GM23248 (cell line): ENCODE data around the gene CHRND. TPM values are rescaled to one million over a fixed set of nuclear protein-coding genes. Genes with fewer than 3 reads are reported as not detected.

Experiments
- DNase-seq: peaks from one replicate; pipeline ENCODE4 v3.0.0-alpha.2; 2015
- H2AFZ ChIP-seq: fragments of 200-600 bp; sonication (generic); 2 replicates; pipeline ENCODE4 v1.6.1; 2016; ENCODE audit warnings: antibody characterized with exemption
- H3F3A ChIP-seq: fragments of 200-600 bp; sonication (generic); 2 replicates; pipeline ENCODE4 v1.6.1; 2016; ENCODE audit warnings: mild to moderate bottlenecking, antibody characterized with exemption, mixed run types; ENCODE audit not compliant: insufficient read depth
- H3K27ac ChIP-seq: fragments of 200-600 bp; sonication (generic); 2 replicates; pipeline ENCODE4 v1.5.1; 2016; ENCODE audit warnings: mild to moderate bottlenecking
- H3K27me3 ChIP-seq: fragments of 200-600 bp; sonication (generic); replicated peaks from 2 replicates; pipeline ENCODE4 v1.6.1; 2016; ENCODE audit warnings: mild to moderate bottlenecking; ENCODE audit not compliant: insufficient read depth
- H3K36me3 ChIP-seq: fragments of 200-600 bp; sonication (generic); 2 replicates; pipeline ENCODE4 v1.6.1; 2016; ENCODE audit warnings: low read depth, mild to moderate bottlenecking
- H3K4me1 ChIP-seq: fragments of 200-600 bp; sonication (generic); 2 replicates; pipeline ENCODE4 v1.6.1; 2016; ENCODE audit warnings: mild to moderate bottlenecking; ENCODE audit not compliant: insufficient read depth
- H3K4me2 ChIP-seq: fragments of 200-600 bp; sonication (generic); one replicate; pipeline ENCODE4 v1.6.1; 2016; ENCODE audit warnings: mild to moderate bottlenecking; ENCODE audit not compliant: unreplicated experiment
- H3K4me3 ChIP-seq: fragments of 200-600 bp; sonication (generic); 2 replicates; pipeline ENCODE4 v1.5.1; 2016; ENCODE audit warnings: mild to moderate bottlenecking
- H3K79me2 ChIP-seq: fragments of 200-600 bp; sonication (generic); 2 replicates; pipeline ENCODE4 v1.6.1; 2016; ENCODE audit warnings: mild to moderate bottlenecking; ENCODE audit not compliant: insufficient read depth
- H3K9ac ChIP-seq: fragments of 200-600 bp; sonication (generic); 2 replicates; pipeline ENCODE4 v1.6.1; 2016; ENCODE audit warnings: mild to moderate bottlenecking
- H3K9me2 ChIP-seq: fragments of 200-600 bp; sonication (generic); 2 replicates; pipeline ENCODE4 v1.6.1; 2016; ENCODE audit warnings: mixed run types, mild to moderate bottlenecking, moderate library complexity; ENCODE audit not compliant: insufficient read depth
- H3K9me3 ChIP-seq: fragments of 200-600 bp; sonication (generic); one replicate; pipeline ENCODE4 v1.6.1; 2017; ENCODE audit warnings: low read depth
- H4K20me1 ChIP-seq: fragments of 200-600 bp; sonication (generic); 2 replicates; pipeline ENCODE4 v1.6.0; 2016; ENCODE audit not compliant: insufficient read depth
- EZH2 ChIP-seq: fragments of 200-600 bp; sonication (generic); IDR thresholded peaks from 2 replicates; pipeline ENCODE4 v1.6.1; 2018; ENCODE audit warnings: antibody characterized with exemption, mild to moderate bottlenecking; ENCODE audit not compliant: insufficient read depth, poor library complexity, severe bottlenecking
- EZH2phosphoT487 ChIP-seq: fragments of 200-600 bp; sonication (generic); IDR thresholded peaks from 2 replicates; pipeline ENCODE4 v1.6.1; 2018; ENCODE audit warnings: antibody characterized with exemption, moderate library complexity, mild to moderate bottlenecking, low read depth; ENCODE audit not compliant: insufficient read depth
- WGBS, 2 experiments: methylation state at CpG; one replicate each; pipeline ENCODE4 v1.1.6; 2015 to 2017; ENCODE audit warnings: low lambda C conversion rate in 2 of 2, low coverage in 1 of 2; ENCODE audit errors: missing lambda C conversion rate in 2 of 2; 5-methylcytosine and 5-hydroxymethylcytosine counted together
- in situ Hi-C: fragments of 300-500 bp; cut with MboI; formaldehyde crosslinking; loops from 2 replicates; pipeline ENCODE4 v1.15.0; 2020
- polyA plus RNA-seq: library from polyadenylated mRNA; unstranded; fragments of >200 nt; fragmentation: Nextera tagmentation; extraction: Ambion mirVana; gene quantifications from 2 replicates; pipeline ENCODE4 v1.2.1, GENCODE V29; 2016
- total RNA-seq: library from RNA; depleted of rRNA; stranded (reverse); fragments of >200 nt; shearing (Covaris generic); gene quantifications from 2 replicates; pipeline ENCODE4 v1.2.3, GENCODE V29; 2014

CHRND gene
- total and polyA plus RNA-seq, 2 experiments from 2014 or later = not detected

DNA sequence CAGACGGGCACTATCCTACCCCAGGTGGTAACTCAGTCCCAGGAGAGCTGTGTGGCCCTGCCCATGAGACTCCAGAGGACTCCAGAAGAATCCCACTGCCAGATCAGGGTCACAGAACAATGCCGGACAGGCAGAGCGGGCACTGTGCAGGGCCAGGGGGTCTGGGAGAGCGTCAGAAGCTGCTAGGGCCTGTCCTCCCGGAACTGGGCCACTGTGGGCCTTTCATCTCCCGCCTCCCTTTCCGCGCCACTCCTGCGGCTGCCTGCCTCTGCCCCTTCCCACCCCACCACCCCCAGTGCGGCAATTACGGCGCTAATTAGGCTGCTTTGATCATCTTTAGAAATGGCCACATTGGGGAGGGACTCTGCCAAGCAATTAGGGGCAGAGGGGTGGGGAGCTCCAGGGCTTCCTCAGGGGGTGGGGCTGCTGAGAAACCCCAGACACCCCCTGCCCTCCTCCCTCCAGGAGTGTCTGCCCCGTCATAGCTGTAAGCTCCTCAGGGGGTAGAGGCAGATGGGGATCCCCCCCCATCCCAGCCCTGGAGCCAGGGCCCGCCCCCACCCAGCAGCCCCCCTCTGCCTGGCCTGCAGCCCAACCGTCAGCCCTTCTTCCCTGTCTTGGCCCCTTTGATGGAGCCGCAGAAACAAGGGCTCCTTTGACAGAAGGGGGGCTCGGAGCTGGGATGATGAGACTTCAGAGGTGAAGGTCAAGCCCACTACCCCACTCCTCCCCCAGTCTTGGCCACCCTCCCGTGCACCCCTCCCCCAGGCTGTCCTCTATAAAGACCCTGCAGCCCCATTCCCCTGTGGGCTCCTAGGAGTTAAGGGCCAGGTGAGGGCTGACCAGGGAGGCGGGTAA is 6.2 kb upstream of the CHRND start, which contains the start of gene PRSS56:
Gene PRSS56 (plus strand): TSS at position 808 of the 858 bp plus-strand sequence. CDS start 211 bp downstream, outside the sequence.
- H3K9me2 ChIP-seq = no peaks in the 10 kb centered on the region
- H3F3A ChIP-seq = no peaks in the 10 kb centered on the region
- H3K36me3 ChIP-seq = no peaks in the 10 kb centered on the region
- no peak within 1 kb of the TSS for H3K4me3 ChIP-seq
- peaks cover 65% of the 10 kb centered on the region for H3K27me3 ChIP-seq
- no peak within 1 kb of the TSS for H3K4me2 ChIP-seq
- in situ Hi-C loops = no loop called here
- 14 to 22% methylated on average over 14 to 19 of the region's 19 CpGs for WGBS, 2 experiments
- no peaks in the 10 kb centered on the region for H3K9me3 ChIP-seq
- H3K79me2 ChIP-seq = no peaks in the 10 kb centered on the region
- H2AFZ ChIP-seq = no peak within 1 kb of the TSS
- TF ChIP-seq EZH2phosphoT487 = no peak
- TF ChIP-seq EZH2 = no peak
- no peaks in the 10 kb centered on the region for H4K20me1 ChIP-seq
- no peaks in the 10 kb centered on the region for H3K4me1 ChIP-seq
- no peak within 1 kb of the TSS for H3K9ac ChIP-seq
- no peak within 1 kb of the TSS for H3K27ac ChIP-seq
- no peak for DNase-seq

DNA sequence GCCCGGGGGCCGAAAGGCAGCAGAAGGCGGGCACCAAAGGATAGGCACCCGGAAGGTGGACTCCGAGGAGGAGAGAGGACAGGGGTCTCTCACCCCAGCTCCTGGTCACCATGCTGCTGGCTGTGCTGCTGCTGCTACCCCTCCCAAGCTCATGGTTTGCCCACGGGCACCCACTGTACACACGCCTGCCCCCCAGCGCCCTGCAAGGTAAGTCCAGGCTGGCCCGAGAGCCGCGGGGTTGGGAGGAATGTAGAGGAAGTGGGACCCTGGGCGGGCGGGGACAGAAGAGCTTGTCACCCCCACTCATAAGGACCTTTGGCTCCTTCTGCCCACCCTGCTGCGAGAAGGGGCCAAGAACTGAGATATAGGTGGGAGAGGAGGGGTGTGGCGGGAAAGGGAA is 5.5 kb upstream of the CHRND start:
- Histone ChIP-seq H3K36me3 (no peaks in the 10 kb centered on the region), H3K9ac (no peak overlapping the region), H3K9me3 (no peaks in the 10 kb centered on the region), H4K20me1 (no peaks in the 10 kb centered on the region), H3K4me2 (no peak overlapping the region), H3F3A (no peaks in the 10 kb centered on the region), H2AFZ (no peak overlapping the region), H3K27ac (no peak overlapping the region), H3K27me3 (peaks cover 60% of the 10 kb centered on the region), H3K79me2 (no peaks in the 10 kb centered on the region), H3K4me1 (no peaks in the 10 kb centered on the region), H3K4me3 (no peak overlapping the region), H3K9me2 (no peaks in the 10 kb centered on the region)
- in situ Hi-C loops = no loop called here
- DNase-seq = no peak
- TF ChIP-seq EZH2phosphoT487 = no peak
- TF ChIP-seq EZH2 = no peak
- WGBS, 2 experiments = 53 to 65% methylated on average over 15 of the region's 15 CpGs

DNA sequence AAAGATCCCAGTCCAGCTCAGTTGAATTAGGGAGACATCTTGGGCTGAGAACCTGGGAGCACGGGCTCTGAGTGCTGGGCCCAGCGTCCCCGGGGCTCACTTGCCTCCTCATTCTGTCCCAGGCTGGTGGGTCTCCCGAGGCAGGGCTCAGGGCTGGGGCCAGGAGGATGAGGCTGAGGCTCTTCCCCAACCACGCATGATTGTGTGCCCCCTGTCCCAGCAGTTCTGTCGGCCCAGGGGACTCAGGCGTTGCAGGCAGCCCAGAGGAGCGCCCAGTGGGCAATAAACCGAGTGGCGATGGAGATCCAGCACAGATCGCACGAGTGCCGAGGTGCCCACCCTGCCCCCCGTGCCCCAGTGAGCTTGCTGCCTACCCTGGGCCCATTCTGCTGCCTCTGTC is 4.9 kb upstream of the CHRND start:
- TF ChIP-seq EZH2 (no peak), EZH2phosphoT487 (no peak)
- Histone ChIP-seq H2AFZ (no peak overlapping the region), H4K20me1 (no peaks in the 10 kb centered on the region), H3K79me2 (no peaks in the 10 kb centered on the region), H3K4me3 (no peak overlapping the region), H3K9me2 (no peaks in the 10 kb centered on the region), H3F3A (no peaks in the 10 kb centered on the region), H3K9me3 (no peaks in the 10 kb centered on the region), H3K9ac (no peak overlapping the region), H3K36me3 (no peaks in the 10 kb centered on the region), H3K27me3 (peaks cover 58% of the 10 kb centered on the region), H3K4me1 (no peaks in the 10 kb centered on the region), H3K27ac (no peak overlapping the region), H3K4me2 (no peak overlapping the region)
- WGBS, 2 experiments = 71 to 72% methylated on average over 14 of the region's 14 CpGs
- in situ Hi-C loops = no loop called here
- no peak for DNase-seq

DNA sequence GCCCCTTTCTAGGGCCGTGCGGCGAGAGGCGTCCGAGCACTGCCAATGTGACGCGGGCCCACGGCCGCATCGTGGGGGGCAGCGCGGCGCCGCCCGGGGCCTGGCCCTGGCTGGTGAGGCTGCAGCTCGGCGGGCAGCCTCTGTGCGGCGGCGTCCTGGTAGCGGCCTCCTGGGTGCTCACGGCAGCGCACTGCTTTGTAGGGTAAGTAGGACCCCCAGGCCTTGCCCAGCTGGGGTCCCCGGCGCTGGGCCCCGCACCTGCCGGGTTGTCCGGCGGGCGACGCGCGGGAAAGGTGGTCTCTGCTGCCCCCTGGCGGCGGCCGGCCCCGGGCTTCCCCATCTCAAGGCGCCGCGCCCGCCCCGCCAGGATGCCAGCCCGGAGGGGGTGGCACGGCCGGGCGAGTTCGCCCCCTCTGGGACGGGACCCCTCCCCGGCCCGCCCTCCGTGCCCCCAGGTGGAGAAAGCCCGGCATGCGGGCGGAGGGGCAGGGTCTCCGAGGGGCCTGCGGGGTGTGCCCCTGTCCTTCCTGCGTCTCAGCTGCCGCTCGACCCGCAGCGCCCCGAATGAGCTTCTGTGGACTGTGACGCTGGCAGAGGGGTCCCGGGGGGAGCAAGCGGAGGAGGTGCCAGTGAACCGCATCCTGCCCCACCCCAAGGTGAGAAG is 3.9 kb upstream of the CHRND start:
- H3K9ac ChIP-seq = no peak overlapping the region
- H3K27me3 ChIP-seq = peaks cover 58% of the 10 kb centered on the region
- no peak overlapping the region for H3K4me3 ChIP-seq
- in situ Hi-C loops = no loop called here
- no peak overlapping the region for H2AFZ ChIP-seq
- H3F3A ChIP-seq = no peaks in the 10 kb centered on the region
- H4K20me1 ChIP-seq = no peaks in the 10 kb centered on the region
- H3K79me2 ChIP-seq = no peaks in the 10 kb centered on the region
- DNase-seq = peak; percentile 56
- H3K27ac ChIP-seq = no peak overlapping the region
- no peaks in the 10 kb centered on the region for H3K9me2 ChIP-seq
- 6 to 11% methylated on average over 28 to 42 of the region's 66 CpGs for WGBS, 2 experiments
- TF ChIP-seq EZH2 (no peak), EZH2phosphoT487 (no peak)
- H3K4me2 ChIP-seq = no peak overlapping the region
- H3K9me3 ChIP-seq = no peaks in the 10 kb centered on the region
- no peaks in the 10 kb centered on the region for H3K36me3 ChIP-seq
- H3K4me1 ChIP-seq = no peaks in the 10 kb centered on the region
